ENCODE data around the gene FAM168B. TPM values are rescaled to one million over a fixed set of nuclear protein-coding genes. Genes with fewer than 3 reads are reported as not detected.

The FAM168B gene, protein sequence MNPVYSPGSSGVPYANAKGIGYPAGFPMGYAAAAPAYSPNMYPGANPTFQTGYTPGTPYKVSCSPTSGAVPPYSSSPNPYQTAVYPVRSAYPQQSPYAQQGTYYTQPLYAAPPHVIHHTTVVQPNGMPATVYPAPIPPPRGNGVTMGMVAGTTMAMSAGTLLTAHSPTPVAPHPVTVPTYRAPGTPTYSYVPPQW
- total RNA-seq = 92.3 TPM

GRCh38 chr2:131093006-131093695 is at the start of gene FAM168B:
Gene FAM168B, minus strand, starts transcription at chr2:131093460. Its CDS starts 10,814 bp downstream, at chr2:131082646.

GRCh38 chr2:131105156-131105949 is 12.1 kb upstream of the FAM168B start, which contains the start of gene PLEKHB2:
Gene PLEKHB2, plus strand, starts transcription at chr2:131105336. Its CDS starts 15,606 bp downstream, at chr2:131120942.

Other genes with a start within 250 kb of the FAM168B start
- 72.6 TPM for gene PLEKHB2, start 11.9 kb upstream of the FAM168B start, total RNA-seq
- not detected for gene POTEE, start 116.1 kb upstream of the FAM168B start, total RNA-seq

Data from metanephros (tissue), 1 donor.